ENCODE results near the gene YWHAB. TPM values are rescaled to one million over a fixed set of nuclear protein-coding genes. Genes with fewer than 3 reads are reported as not detected.

The YWHAB gene
- total RNA-seq, 1 experiment from 2014 or later = 267 TPM

- BruUV-seq (replicated peaks) = TSS peak; percentile 76
- no peaks in the 10 kb centered on the region for H3K9me3 ChIP-seq (ENCODE audit: control insufficient read depth, insufficient read depth, low read depth, low read length)
- H3K27ac ChIP-seq (ENCODE audit: low read length) = peak overlapping the region; percentile 94
- peaks cover 13% of the 10 kb centered on the region for H3K36me3 ChIP-seq (ENCODE audit: control insufficient read depth, insufficient read depth, low read length)
- ChIA-PET CTCF (no interaction called here), POLR2A (no interaction called here)
- DNase-seq (ENCODE audit: low read depth, low spot score) (no peak), ATAC-seq (no peak)
- TF ChIP-seq POLR2AphosphoS5 (IDR thresholded peaks at IDR 0.05; ENCODE audit: low read depth, low read length) = no peak
- TF ChIP-seq SIN3A (IDR thresholded peaks at IDR 0.05; ENCODE audit: borderline replicate concordance, insufficient read depth, low read depth, low read length) = no peak
- TF ChIP-seq, protein P1, sequence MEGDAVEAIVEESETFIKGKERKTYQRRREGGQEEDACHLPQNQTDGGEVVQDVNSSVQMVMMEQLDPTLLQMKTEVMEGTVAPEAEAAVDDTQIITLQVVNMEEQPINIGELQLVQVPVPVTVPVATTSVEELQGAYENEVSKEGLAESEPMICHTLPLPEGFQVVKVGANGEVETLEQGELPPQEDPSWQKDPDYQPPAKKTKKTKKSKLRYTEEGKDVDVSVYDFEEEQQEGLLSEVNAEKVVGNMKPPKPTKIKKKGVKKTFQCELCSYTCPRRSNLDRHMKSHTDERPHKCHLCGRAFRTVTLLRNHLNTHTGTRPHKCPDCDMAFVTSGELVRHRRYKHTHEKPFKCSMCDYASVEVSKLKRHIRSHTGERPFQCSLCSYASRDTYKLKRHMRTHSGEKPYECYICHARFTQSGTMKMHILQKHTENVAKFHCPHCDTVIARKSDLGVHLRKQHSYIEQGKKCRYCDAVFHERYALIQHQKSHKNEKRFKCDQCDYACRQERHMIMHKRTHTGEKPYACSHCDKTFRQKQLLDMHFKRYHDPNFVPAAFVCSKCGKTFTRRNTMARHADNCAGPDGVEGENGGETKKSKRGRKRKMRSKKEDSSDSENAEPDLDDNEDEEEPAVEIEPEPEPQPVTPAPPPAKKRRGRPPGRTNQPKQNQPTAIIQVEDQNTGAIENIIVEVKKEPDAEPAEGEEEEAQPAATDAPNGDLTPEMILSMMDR (IDR thresholded peaks at IDR 0.05) = no peak
- intact Hi-C loops (cut with micrococcal nuclease; ENCODE audit: unreplicated experiment) (no loop called here), in situ Hi-C loops (cut with HindIII; ENCODE audit: low pct_unique_long_range_greater_than_20kb, low sequenced_read_pairs) (no loop called here)
- no peaks in the 10 kb centered on the region for H3K27me3 ChIP-seq (ENCODE audit: control insufficient read depth, insufficient read depth, low read length)
- peak overlapping the region; percentile 94 to 96 for H3K4me3 ChIP-seq (ENCODE audit: low read depth in 2 of 2, low read length in 2 of 2)
- H3K4me1 ChIP-seq (ENCODE audit: control insufficient read depth, insufficient read depth, low read length) = peaks cover 31% of the 10 kb centered on the region
Observed at GRCh38 chr20:44886828-44887227, 1.3 kb downstream of the YWHAB start.

DNA sequence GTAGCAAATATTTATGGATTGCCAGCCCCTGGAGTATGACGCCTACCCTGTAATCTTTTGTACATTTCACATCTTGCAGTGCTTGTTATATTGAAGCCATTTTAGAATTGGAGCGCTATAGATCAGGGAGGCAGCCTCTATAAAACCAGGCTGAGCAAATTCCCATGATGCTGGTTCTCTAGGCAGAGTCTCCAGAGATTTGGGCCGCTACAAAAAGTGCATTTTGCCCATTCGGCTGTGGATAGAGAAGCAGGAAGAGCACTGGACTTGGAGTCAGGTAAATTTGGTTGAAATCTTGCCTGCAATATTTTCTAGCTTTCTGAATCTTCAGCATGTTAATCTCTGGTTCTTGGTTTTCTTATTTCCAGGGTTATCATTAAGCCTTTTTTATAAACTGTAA lies 2.0 kb downstream of the YWHAB start:
- ChIA-PET CTCF (interaction anchor here (0.6 kb wide), 1 partner anchor 155 kb away, joined by 3 read pairs; no protein-coding TSS in a partner anchor), POLR2A (no interaction called here)
- ATAC-seq (no peak), DNase-seq (ENCODE audit: low read depth, low spot score) (no peak)
- intact Hi-C loops (cut with micrococcal nuclease; ENCODE audit: unreplicated experiment) = no loop called here
- Histone ChIP-seq H3K4me3 (ENCODE audit: low read depth in 2 of 2, low read length in 2 of 2) (peak overlapping the region; percentile 94 to 96), H3K27me3 (ENCODE audit: control insufficient read depth, insufficient read depth, low read length) (no peaks in the 10 kb centered on the region), H3K27ac (ENCODE audit: low read length) (peak overlapping the region; percentile 18), H3K4me1 (ENCODE audit: control insufficient read depth, insufficient read depth, low read length) (peaks cover 34% of the 10 kb centered on the region), H3K36me3 (ENCODE audit: control insufficient read depth, insufficient read depth, low read length) (peaks cover 13% of the 10 kb centered on the region), H3K9me3 (ENCODE audit: control insufficient read depth, insufficient read depth, low read depth, low read length) (no peaks in the 10 kb centered on the region)
- no TSS peak for BruUV-seq (replicated peaks)
- in situ Hi-C loops (cut with HindIII; ENCODE audit: low pct_unique_long_range_greater_than_20kb, low sequenced_read_pairs) = no loop called here
- TF ChIP-seq, protein P2, sequence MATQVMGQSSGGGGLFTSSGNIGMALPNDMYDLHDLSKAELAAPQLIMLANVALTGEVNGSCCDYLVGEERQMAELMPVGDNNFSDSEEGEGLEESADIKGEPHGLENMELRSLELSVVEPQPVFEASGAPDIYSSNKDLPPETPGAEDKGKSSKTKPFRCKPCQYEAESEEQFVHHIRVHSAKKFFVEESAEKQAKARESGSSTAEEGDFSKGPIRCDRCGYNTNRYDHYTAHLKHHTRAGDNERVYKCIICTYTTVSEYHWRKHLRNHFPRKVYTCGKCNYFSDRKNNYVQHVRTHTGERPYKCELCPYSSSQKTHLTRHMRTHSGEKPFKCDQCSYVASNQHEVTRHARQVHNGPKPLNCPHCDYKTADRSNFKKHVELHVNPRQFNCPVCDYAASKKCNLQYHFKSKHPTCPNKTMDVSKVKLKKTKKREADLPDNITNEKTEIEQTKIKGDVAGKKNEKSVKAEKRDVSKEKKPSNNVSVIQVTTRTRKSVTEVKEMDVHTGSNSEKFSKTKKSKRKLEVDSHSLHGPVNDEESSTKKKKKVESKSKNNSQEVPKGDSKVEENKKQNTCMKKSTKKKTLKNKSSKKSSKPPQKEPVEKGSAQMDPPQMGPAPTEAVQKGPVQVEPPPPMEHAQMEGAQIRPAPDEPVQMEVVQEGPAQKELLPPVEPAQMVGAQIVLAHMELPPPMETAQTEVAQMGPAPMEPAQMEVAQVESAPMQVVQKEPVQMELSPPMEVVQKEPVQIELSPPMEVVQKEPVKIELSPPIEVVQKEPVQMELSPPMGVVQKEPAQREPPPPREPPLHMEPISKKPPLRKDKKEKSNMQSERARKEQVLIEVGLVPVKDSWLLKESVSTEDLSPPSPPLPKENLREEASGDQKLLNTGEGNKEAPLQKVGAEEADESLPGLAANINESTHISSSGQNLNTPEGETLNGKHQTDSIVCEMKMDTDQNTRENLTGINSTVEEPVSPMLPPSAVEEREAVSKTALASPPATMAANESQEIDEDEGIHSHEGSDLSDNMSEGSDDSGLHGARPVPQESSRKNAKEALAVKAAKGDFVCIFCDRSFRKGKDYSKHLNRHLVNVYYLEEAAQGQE (IDR thresholded peaks at IDR 0.05; ENCODE audit: insufficient read depth in 1 of 2, low read depth in 2 of 2, low read length in 1 of 2) = no peak
- TF ChIP-seq POLR2AphosphoS5 (IDR thresholded peaks at IDR 0.05; ENCODE audit: low read depth, low read length) (no peak), SIN3A (IDR thresholded peaks at IDR 0.05; ENCODE audit: borderline replicate concordance, insufficient read depth, low read depth, low read length) (no peak), TCF7L2 (IDR thresholded peaks at IDR 0.05; ENCODE audit: low read depth, low read length) (no peak)
- TF ChIP-seq, protein P1 (IDR thresholded peaks at IDR 0.05) = no peak
